Activated T-cell treated with anti-CD3 and anti-CD28 coated beads for 1 hour (primary cell): ENCODE results near the gene TMEM178A.

ENCODE experiments used
- DNase-seq: peaks from one replicate; pipeline ENCODE4 v3.0.0-alpha.2; 2020; ENCODE audit warnings: low read depth

Gene TMEM178A

GRCh38 chr2:39743269-39743776, 77.6 kb downstream of the TMEM178A start:
- DNase-seq, result no peak

- no peak for DNase-seq
Observed at GRCh38 chr2:39755466-39755865, 89.7 kb downstream of the TMEM178A start.

GRCh38 chr2:39757156-39757555, 91.4 kb downstream of the TMEM178A start:
- DNase-seq, result no peak

GRCh38 chr2:39762448-39762847, 96.7 kb downstream of the TMEM178A start:
- DNase-seq, result no peak
